Measurements from ENCODE around the gene NUPR1. TPM values are rescaled to one million over a fixed set of nuclear protein-coding genes. Genes with fewer than 3 reads are reported as not detected.

The NUPR1 gene
- polyA plus RNA-seq, 1 of the 3 experiments (the other 2 are of a cell fraction), result 0.61 TPM

GRCh38 chr16:28532940-28533647 lies 5.7 kb downstream of the NUPR1 start:
- WGBS (ENCODE audit: low lambda C conversion rate), result 79% methylated on average over 5 of the region's 5 CpGs
- Histone ChIP-seq H3K27me3 (ENCODE audit: insufficient read depth) (no peaks in the 10 kb centered on the region), H3K4me1 (ENCODE audit: control insufficient read depth in 1 of 2, insufficient read depth in 2 of 2, low read depth in 1 of 2, low read length in 1 of 2) (no peaks in the 10 kb centered on the region), H3K9ac (no peak overlapping the region), H3K79me2 (ENCODE audit: insufficient read depth) (no peaks in the 10 kb centered on the region), H3K4me2 (no peak overlapping the region), H2AFZ (ENCODE audit: low read depth) (no peak overlapping the region), H3K36me3 (replicated peaks in 1 of 2; ENCODE audit: control insufficient read depth in 1 of 2, insufficient read depth in 2 of 2, low read length in 1 of 2) (no peaks in the 10 kb centered on the region), H3K9me2 (no peaks in the 10 kb centered on the region), H4K20me1 (ENCODE audit: insufficient read depth) (no peaks in the 10 kb centered on the region), H3F3A (replicated peaks; ENCODE audit: insufficient read depth) (no peaks in the 10 kb centered on the region), H3K27ac (ENCODE audit: low read depth in 2 of 2, low read length in 1 of 2) (no peak overlapping the region), H3K9me3 (no peaks in the 10 kb centered on the region), H3K4me3 (ENCODE audit: low read depth in 2 of 2, low read length in 1 of 2) (no peak overlapping the region)
- POLR2A ChIA-PET, result no interaction called here
- no peak for DNase-seq
- TF ChIP-seq ZBTB33 (IDR thresholded peaks at IDR 0.05; ENCODE audit: borderline replicate concordance, low read depth), result no peak
- TF ChIP-seq TEAD4 (IDR thresholded peaks at IDR 0.05; ENCODE audit: borderline replicate concordance, insufficient read depth), result no peak
- no peak for TF ChIP-seq ELF1 (IDR thresholded peaks at IDR 0.05)
- TF ChIP-seq TCF12 (IDR thresholded peaks at IDR 0.05), result no peak
- TF ChIP-seq NFIC (IDR thresholded peaks at IDR 0.05; ENCODE audit: borderline replicate concordance), result no peak
- no peak for TF ChIP-seq CTCF (IDR thresholded peaks at IDR 0.05)
- no peak for TF ChIP-seq GATA2 (CRISPR knock-in tag; IDR thresholded peaks at IDR 0.05)
- no peak for TF ChIP-seq FOXM1 (IDR thresholded peaks at IDR 0.05; ENCODE audit: low read depth)
- TF ChIP-seq, protein P1, sequence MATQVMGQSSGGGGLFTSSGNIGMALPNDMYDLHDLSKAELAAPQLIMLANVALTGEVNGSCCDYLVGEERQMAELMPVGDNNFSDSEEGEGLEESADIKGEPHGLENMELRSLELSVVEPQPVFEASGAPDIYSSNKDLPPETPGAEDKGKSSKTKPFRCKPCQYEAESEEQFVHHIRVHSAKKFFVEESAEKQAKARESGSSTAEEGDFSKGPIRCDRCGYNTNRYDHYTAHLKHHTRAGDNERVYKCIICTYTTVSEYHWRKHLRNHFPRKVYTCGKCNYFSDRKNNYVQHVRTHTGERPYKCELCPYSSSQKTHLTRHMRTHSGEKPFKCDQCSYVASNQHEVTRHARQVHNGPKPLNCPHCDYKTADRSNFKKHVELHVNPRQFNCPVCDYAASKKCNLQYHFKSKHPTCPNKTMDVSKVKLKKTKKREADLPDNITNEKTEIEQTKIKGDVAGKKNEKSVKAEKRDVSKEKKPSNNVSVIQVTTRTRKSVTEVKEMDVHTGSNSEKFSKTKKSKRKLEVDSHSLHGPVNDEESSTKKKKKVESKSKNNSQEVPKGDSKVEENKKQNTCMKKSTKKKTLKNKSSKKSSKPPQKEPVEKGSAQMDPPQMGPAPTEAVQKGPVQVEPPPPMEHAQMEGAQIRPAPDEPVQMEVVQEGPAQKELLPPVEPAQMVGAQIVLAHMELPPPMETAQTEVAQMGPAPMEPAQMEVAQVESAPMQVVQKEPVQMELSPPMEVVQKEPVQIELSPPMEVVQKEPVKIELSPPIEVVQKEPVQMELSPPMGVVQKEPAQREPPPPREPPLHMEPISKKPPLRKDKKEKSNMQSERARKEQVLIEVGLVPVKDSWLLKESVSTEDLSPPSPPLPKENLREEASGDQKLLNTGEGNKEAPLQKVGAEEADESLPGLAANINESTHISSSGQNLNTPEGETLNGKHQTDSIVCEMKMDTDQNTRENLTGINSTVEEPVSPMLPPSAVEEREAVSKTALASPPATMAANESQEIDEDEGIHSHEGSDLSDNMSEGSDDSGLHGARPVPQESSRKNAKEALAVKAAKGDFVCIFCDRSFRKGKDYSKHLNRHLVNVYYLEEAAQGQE (IDR thresholded peaks at IDR 0.05; ENCODE audit: low read depth, low read length), result no peak
- TF ChIP-seq SIN3A (IDR thresholded peaks at IDR 0.05; ENCODE audit: borderline replicate concordance, low read depth, low read length), result no peak
- no peak for TF ChIP-seq USF2 (IDR thresholded peaks at IDR 0.05; ENCODE audit: borderline replicate concordance, low read depth, low read length)
- CTCF ChIA-PET, result interaction anchor here (0.6 kb wide), 1 partner anchor 947 kb away, joined by 3 read pairs; no protein-coding TSS in a partner anchor

Data from SK-N-SH (cell line).